NCI-H2196 (cell line): Measurements from ENCODE around the gene MRPL43.
A peak's percentile ranks its signal among the peaks of the same experiment; 100 is the strongest.
"Not testable (repeated sequence)": the region's sequence is repeated elsewhere in the genome, so short reads cannot be mapped to it uniquely, and the experiment has no call there.

Source experiments
- DNase-seq: peaks from one replicate; lab custom pipeline; 2025; ENCODE audit not compliant: unreplicated experiment; lab: John Stamatoyannopoulos, UW

Gene MRPL43

GRCh38 chr10:100983868-100984671 is 3.2 kb downstream of the MRPL43 start:
- no peak for DNase-seq

GRCh38 chr10:100982916-100983830 is 4.1 kb downstream of the MRPL43 start:
- no peak for DNase-seq

GRCh38 chr10:100981178-100981772 is 6.0 kb downstream of the MRPL43 start:
- no peak for DNase-seq

GRCh38 chr10:100980711-100981110 is 6.6 kb downstream of the MRPL43 start:
- DNase-seq = no peak

- DNase-seq = no peak
These were observed 7.0 kb downstream of the MRPL43 start for GRCh38 chr10:100980311-100980710.

GRCh38 chr10:100979791-100980272 is 7.5 kb downstream of the MRPL43 start:
- no peak for DNase-seq

- DNase-seq = no peak
These were observed 8.4 kb downstream of the MRPL43 start for GRCh38 chr10:100978901-100979195.

GRCh38 chr10:100978121-100978900 is 9.0 kb downstream of the MRPL43 start:
- DNase-seq = no peak

GRCh38 chr10:100977436-100977835 is 9.9 kb downstream of the MRPL43 start:
- DNase-seq = no peak

GRCh38 chr10:100976906-100977305 is 10.4 kb downstream of the MRPL43 start:
- no peak for DNase-seq

- DNase-seq = not testable (repeated sequence)
These were observed 11.9 kb downstream of the MRPL43 start for GRCh38 chr10:100975397-100975796.

GRCh38 chr10:100972904-100973535 is 14.3 kb downstream of the MRPL43 start:
- DNase-seq = no peak

- no peak for DNase-seq
These were observed 15.0 kb downstream of the MRPL43 start for GRCh38 chr10:100972115-100972903.

- DNase-seq = no peak
These were observed 16.1 kb downstream of the MRPL43 start for GRCh38 chr10:100970914-100971811.

- no peak for DNase-seq
These were observed 17.0 kb downstream of the MRPL43 start for GRCh38 chr10:100970076-100970913.

GRCh38 chr10:100969187-100970075 is 17.9 kb downstream of the MRPL43 start, which contains the start of gene SEMA4G:
TSS of gene SEMA4G (plus strand) at chr10:100969504. CDS start at chr10:100972913, 3,409 bp downstream.
- peak; percentile 2 for DNase-seq

GRCh38 chr10:100968863-100969186 is 18.5 kb downstream of the MRPL43 start:
- no peak for DNase-seq
